Measurements from ENCODE around the gene ARAP1. TPM values are rescaled to one million over a fixed set of nuclear protein-coding genes. Genes with fewer than 3 reads are reported as not detected.

Gene ARAP1
- total RNA-seq, 4 donors from 2014 or later = 90.3 to 146 (median 122) TPM

DNA sequence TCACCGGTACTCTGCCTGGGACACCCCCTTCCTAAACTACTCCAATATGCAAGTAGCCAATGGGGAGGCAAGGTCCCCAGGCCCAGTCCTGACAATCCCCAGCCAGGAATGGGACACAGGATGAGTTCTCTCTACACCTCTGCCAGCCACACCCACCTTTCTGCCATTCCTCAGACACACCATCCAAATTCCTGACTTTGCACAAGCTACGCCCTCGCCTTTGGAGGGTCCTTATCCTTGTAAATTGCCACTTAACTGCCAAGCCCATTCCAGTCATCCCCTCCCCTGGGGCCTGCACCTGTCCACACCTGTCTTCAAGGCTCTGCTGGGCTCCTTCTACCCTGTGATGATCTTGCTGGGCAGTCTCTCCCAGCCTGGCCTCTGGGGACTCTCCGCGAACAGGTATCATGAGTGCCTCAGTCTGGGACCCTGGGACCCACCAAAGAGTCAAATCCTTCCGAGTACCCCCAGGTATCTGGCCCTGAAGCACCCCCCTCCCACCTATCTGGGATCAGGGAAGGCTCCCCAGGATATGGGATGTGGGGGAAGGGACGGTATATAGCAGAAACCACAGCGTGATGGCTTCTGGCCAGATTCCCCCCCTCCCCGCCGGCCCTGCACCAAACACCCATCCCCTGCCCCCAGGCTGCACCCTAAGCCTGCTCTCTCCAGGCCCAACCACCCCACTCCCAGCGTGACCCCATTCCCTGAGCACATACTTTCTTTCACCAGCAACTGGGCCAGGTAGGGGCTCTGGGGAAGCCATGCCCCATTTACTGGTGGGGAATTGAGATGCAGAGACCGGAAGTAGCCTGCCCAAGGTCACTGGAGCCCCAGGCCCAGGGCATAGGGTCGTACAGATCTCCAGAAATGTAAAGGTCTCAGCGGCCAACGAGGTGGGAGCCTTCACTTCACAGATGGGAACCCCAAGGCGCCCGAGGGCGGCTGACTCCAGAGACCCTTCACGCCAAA lies 806 bp downstream of the ARAP1 start:
- intact Hi-C loops (cut with DNase I) = no loop called here
- Histone ChIP-seq H3K9me3 (no peaks in the 10 kb centered on the region), H3K27me3 (no peaks in the 10 kb centered on the region), H3K27ac (peak overlapping the region; percentile 69 to 82 (median 79)), H3K4me3 (replicated peaks in 1 of 3) (peak overlapping the region; percentile 38 to 68 (median 45)), H3K36me3 (no peaks in the 10 kb centered on the region), H3K4me1 (peaks cover 26 to 54% of the 10 kb centered on the region in 2 donors)
- 9 to 33% methylated on average over 9 to 19 of the region's 19 CpGs for WGBS, 2 donors
- peak; percentile 42 to 81 for DNase-seq
- TF ChIP-seq POLR2A (IDR thresholded peaks at IDR 0.05) = no peak

- H3K36me3 ChIP-seq = no peaks in the 10 kb centered on the region
- no peak for TF ChIP-seq CTCF (IDR thresholded peaks at IDR 0.05)
- no peak for TF ChIP-seq POLR2A (IDR thresholded peaks at IDR 0.05)
- intact Hi-C loops (cut with DNase I) = no loop called here
- no peaks in the 10 kb centered on the region for H3K9me3 ChIP-seq
- no peaks in the 10 kb centered on the region for H3K27me3 ChIP-seq
- WGBS, 2 donors = 63% methylated on average over 2 of the region's 2 CpGs; no CpG with 5 or more reads in 1 of the 2 donors
- H3K4me1 ChIP-seq = peaks cover 33 to 62% of the 10 kb centered on the region in 2 donors
- no peak for DNase-seq
- H3K27ac ChIP-seq = peak overlapping the region; percentile 21 to 82 (median 69)
- peak overlapping the region in 1 of 3 donors; percentile 68 for H3K4me3 ChIP-seq (replicated peaks in 1 of 3)
Observed at GRCh38 chr11:72750556-72751115, 1.6 kb downstream of the ARAP1 start.

DNA sequence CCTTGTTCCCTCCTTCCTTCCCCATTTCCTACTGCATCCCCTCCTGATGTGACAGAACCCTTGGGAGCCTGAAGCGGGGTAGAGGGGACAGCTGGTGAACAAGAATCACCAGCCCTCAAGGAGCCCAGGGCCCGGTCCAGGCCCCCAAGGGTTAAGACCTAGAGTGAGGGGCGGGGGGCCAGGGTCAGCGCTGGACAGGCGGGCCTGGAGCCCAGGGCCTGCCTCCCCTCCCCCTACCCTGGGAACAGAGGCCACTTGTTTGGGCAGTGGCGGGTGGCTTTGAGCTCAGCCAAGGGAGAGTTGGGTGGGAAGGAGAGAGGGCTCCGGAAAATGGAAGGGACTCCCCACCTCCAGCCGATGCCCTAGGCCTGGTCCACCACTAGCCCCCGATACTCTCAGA lies 2.1 kb downstream of the ARAP1 start:
- Histone ChIP-seq H3K4me3 (replicated peaks in 1 of 3) (peak overlapping the region in 1 of 3 donors; percentile 68), H3K4me1 (peaks cover 36 to 64% of the 10 kb centered on the region in 2 donors), H3K27me3 (no peaks in the 10 kb centered on the region), H3K36me3 (no peaks in the 10 kb centered on the region), H3K9me3 (no peaks in the 10 kb centered on the region), H3K27ac (peak overlapping the region; percentile 45 to 82 (median 69))
- 24 to 35% methylated on average over 8 to 9 of the region's 9 CpGs for WGBS, 2 donors
- TF ChIP-seq POLR2A (IDR thresholded peaks at IDR 0.05) (no peak), CTCF (IDR thresholded peaks at IDR 0.05) (no peak)
- intact Hi-C loops (cut with DNase I) = no loop called here
- DNase-seq = peak; percentile 85 to 86

DNA sequence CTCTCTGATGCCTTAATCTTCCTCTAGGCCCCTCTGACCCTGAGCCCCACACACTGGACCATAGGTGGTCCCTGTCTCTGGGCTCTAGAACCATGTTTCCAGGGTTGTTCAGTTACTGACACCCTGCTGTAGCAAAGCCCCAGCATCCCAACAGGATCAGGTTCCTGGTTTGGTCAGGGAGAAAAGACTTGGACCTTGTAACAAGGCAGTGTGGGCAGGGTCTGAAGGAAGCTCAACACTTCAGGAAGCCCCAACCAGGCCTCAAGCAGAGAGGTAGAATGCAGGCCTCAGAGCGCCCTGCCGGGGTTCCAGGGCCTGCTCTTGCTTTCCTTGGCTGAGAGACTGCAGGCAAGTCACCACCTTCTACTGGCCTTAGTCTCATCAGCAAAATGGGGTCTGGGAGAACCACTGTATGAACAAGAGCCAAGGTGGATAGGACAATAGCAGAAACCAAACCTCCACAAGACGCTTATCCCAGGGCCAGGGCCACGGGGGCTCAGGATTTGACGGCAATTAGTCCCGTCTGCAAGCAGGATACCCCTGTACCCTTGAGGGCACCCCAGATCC lies 4.8 kb downstream of the ARAP1 start:
- intact Hi-C loops (cut with DNase I) = no loop called here
- Histone ChIP-seq H3K27ac (peak overlapping the region in 2 of 3 donors; percentile 49 to 61), H3K9me3 (no peaks in the 10 kb centered on the region), H3K27me3 (no peaks in the 10 kb centered on the region), H3K4me3 (replicated peaks in 1 of 3) (no peak overlapping the region), H3K4me1 (peaks cover 43 to 75% of the 10 kb centered on the region in 2 donors), H3K36me3 (no peaks in the 10 kb centered on the region)
- TF ChIP-seq CTCF (IDR thresholded peaks at IDR 0.05) (no peak), POLR2A (IDR thresholded peaks at IDR 0.05) (no peak)
- no peak for DNase-seq
- WGBS, 2 donors = 89 to 92% methylated on average over 6 of the region's 6 CpGs

- H3K27me3 ChIP-seq = no peaks in the 10 kb centered on the region
- peak overlapping the region in 2 of 3 donors; percentile 49 to 61 for H3K27ac ChIP-seq
- H3K36me3 ChIP-seq = no peaks in the 10 kb centered on the region
- DNase-seq = no peak
- H3K9me3 ChIP-seq = no peaks in the 10 kb centered on the region
- H3K4me1 ChIP-seq = peaks cover 48 to 80% of the 10 kb centered on the region in 2 donors
- no peak for TF ChIP-seq POLR2A (IDR thresholded peaks at IDR 0.05)
- TF ChIP-seq CTCF (IDR thresholded peaks at IDR 0.05) = no peak
- H3K4me3 ChIP-seq (replicated peaks in 1 of 3) = no peak overlapping the region
- WGBS, 2 donors = 75 to 85% methylated on average over 1 to 3 of the region's 3 CpGs
- intact Hi-C loops (cut with DNase I) = no loop called here
Observed at GRCh38 chr11:72746821-72747220, 5.4 kb downstream of the ARAP1 start.
